A549 (cell line): Measurements from ENCODE around the gene CARD11.

Source experiments
- CHD4 ChIP-seq: fragments of 200-600 bp; sonication (generic); IDR thresholded peaks from 2 replicates; pipeline ENCODE4 v1.6.1; 2016; ENCODE audit warnings: antibody characterized with exemption, mild to moderate bottlenecking, borderline replicate concordance
- EP300 ChIP-seq, 2 experiments: fragments of >200 bp; sonication (Bioruptor Twin); formaldehyde crosslinking; IDR thresholded peaks; 2 replicates in 1 of 2; 3 replicates in 1 of 2; pipeline ENCODE4 v1.6.1; 2016 to 2017
- GATA3 ChIP-seq: IDR thresholded peaks from 2 replicates; pipeline ENCODE4 v1.6.1; 2012; ENCODE audit warnings: borderline replicate concordance
- MAFK ChIP-seq: fragments of 450-650 bp; IDR thresholded peaks from 2 replicates; pipeline ENCODE4 v1.6.1; 2014; ENCODE audit not compliant: partially characterized antibody
- POLR2A ChIP-seq: IDR thresholded peaks from 2 replicates; pipeline ENCODE4 v1.6.1; 2012; ENCODE audit warnings: mild to moderate bottlenecking, low read length
- RFX5 ChIP-seq: fragments of 450-650 bp; IDR thresholded peaks from 2 replicates; pipeline ENCODE4 v1.7.1; 2014; ENCODE audit warnings: antibody characterized with exemption, mild to moderate bottlenecking, moderate library complexity
- SMC3 ChIP-seq: fragments of >200 bp; sonication (Bioruptor Twin); formaldehyde crosslinking; IDR thresholded peaks from 3 replicates; pipeline ENCODE4 v1.6.1; 2018; ENCODE audit warnings: inconsistent platforms
- USF2 ChIP-seq: fragments of 450-650 bp; IDR thresholded peaks from 2 replicates; pipeline ENCODE4 v1.6.1; 2014; ENCODE audit warnings: antibody characterized with exemption
- TF ChIP-seq, protein P1 (sequence below): fragments of >200 bp; sonication (Bioruptor Twin); formaldehyde crosslinking; IDR thresholded peaks from 3 replicates; pipeline ENCODE4 v1.5.1; 2016

DNA sequence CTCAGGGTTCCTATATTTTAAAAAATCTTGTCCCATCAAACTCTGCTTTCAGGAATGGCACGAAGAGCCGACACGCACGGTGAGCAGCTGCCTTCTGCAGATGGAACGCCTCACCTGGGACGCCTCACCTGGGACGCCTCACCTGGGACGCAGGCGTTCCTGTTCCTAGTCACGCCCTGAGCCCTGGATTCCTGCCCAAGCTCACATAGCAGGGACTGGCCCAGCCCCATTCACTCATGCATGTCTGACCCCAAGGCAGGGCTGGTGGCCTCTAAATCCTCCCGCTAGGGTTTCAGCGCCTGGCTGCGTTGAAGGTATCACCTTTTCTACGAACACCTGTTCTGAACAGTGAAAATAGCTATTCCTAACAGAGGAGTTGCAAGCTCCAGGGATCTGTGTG lies 49.8 kb downstream of the CARD11 start:
- TF ChIP-seq USF2 (no peak), POLR2A (no peak), EP300 (IDR thresholded peaks at IDR 0.05) (no peak), SMC3 (no peak), RFX5 (no peak), CHD4 (no peak), GATA3 (no peak), MAFK (no peak)
- TF ChIP-seq, protein P1, sequence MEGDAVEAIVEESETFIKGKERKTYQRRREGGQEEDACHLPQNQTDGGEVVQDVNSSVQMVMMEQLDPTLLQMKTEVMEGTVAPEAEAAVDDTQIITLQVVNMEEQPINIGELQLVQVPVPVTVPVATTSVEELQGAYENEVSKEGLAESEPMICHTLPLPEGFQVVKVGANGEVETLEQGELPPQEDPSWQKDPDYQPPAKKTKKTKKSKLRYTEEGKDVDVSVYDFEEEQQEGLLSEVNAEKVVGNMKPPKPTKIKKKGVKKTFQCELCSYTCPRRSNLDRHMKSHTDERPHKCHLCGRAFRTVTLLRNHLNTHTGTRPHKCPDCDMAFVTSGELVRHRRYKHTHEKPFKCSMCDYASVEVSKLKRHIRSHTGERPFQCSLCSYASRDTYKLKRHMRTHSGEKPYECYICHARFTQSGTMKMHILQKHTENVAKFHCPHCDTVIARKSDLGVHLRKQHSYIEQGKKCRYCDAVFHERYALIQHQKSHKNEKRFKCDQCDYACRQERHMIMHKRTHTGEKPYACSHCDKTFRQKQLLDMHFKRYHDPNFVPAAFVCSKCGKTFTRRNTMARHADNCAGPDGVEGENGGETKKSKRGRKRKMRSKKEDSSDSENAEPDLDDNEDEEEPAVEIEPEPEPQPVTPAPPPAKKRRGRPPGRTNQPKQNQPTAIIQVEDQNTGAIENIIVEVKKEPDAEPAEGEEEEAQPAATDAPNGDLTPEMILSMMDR, result no peak
